ENCODE data around the gene ARHGAP18. TPM values are rescaled to one million over a fixed set of nuclear protein-coding genes. Genes with fewer than 3 reads are reported as not detected.

ARHGAP18 gene
- total RNA-seq, 1 experiment from 2014 or later: 2.4 TPM

- no peak overlapping the region for H2AK5ac ChIP-seq (ENCODE audit: insufficient read length, low read length)
- 100% methylated on average over 1 of the region's 7 CpGs for WGBS (ENCODE audit: extremely low coverage, insufficient read length, low lambda C conversion rate)
- no peak overlapping the region for H3K27ac Mint-ChIP-seq
Observed at GRCh38 chr6:129583866-129584265, 126.1 kb downstream of the ARHGAP18 start.

More at GRCh38 chr6:129583866-129584265, 126.1 kb downstream of the ARHGAP18 start:
- H2AFZ ChIP-seq (ENCODE audit: low read length): no peak overlapping the region
- H4K5ac ChIP-seq (ENCODE audit: insufficient read length, low read depth, low read length): no peak overlapping the region
- H3K14ac ChIP-seq (ENCODE audit: insufficient read depth, low read length): no peak overlapping the region
- no peaks in the 10 kb centered on the region for H3K79me1 ChIP-seq (ENCODE audit: insufficient read depth, low read depth, low read length, poor library complexity, severe bottlenecking)
- H2BK120ac ChIP-seq (ENCODE audit: low read depth, low read length, poor library complexity, severe bottlenecking): no peak overlapping the region
- no peak overlapping the region for H3T11ph ChIP-seq (ENCODE audit: low read length)
- Mint-ChIP-seq H3K36me3 (ENCODE audit: insufficient read depth in 1 of 3, low read depth in 3 of 3) (no peaks in the 10 kb centered on the region), H3K9me3 (no peaks in the 10 kb centered on the region), H3K4me1 (no peaks in the 10 kb centered on the region), H3K4me3 (no peak overlapping the region), H3K27me3 (ENCODE audit: low read depth) (no peaks in the 10 kb centered on the region)
- H3K18ac ChIP-seq (ENCODE audit: insufficient read length, low read depth, low read length): no peak overlapping the region
- no peaks in the 10 kb centered on the region for H3K9me3 ChIP-seq (ENCODE audit: control insufficient read depth, low read depth, low read length)
- H3K4me2 ChIP-seq (ENCODE audit: insufficient read depth, insufficient read length, low read length): no peak overlapping the region
- H2BK20ac ChIP-seq (ENCODE audit: low read depth, low read length, poor library complexity, severe bottlenecking): no peak overlapping the region
- no peaks in the 10 kb centered on the region for H4K20me1 ChIP-seq (ENCODE audit: control insufficient read depth, insufficient read depth, insufficient read length)
- no peak overlapping the region for H3K4ac ChIP-seq (ENCODE audit: low read depth, low read length)
- no peak for TF ChIP-seq CTCF (conservative IDR thresholded peaks at IDR 0.05)
- no peak overlapping the region for H4K8ac ChIP-seq (replicated peaks; ENCODE audit: insufficient read length, low read depth, low read length)
- no peak for DNase-seq
- H3K56ac ChIP-seq (ENCODE audit: insufficient read length, low read depth, low read length): no peak overlapping the region
- H3K23me2 ChIP-seq (ENCODE audit: insufficient read length, low read depth, low read length, poor library complexity, severe bottlenecking): no peaks in the 10 kb centered on the region
- no peaks in the 10 kb centered on the region for H3K27me3 ChIP-seq (ENCODE audit: insufficient read depth, low read length)
- H2BK12ac ChIP-seq (ENCODE audit: insufficient read length, low read depth, low read length): no peak overlapping the region
- no peak overlapping the region for H2BK5ac ChIP-seq (ENCODE audit: insufficient read length, low read length)
- no peaks in the 10 kb centered on the region for H3K4me1 ChIP-seq (ENCODE audit: insufficient read depth, low read length)
- H3K23ac ChIP-seq (ENCODE audit: insufficient read length, low read depth, low read length): no peak overlapping the region
- no peak overlapping the region for H3K27ac ChIP-seq (ENCODE audit: insufficient read length, low read depth, low read length)
- no peaks in the 10 kb centered on the region for H3K79me2 ChIP-seq (ENCODE audit: insufficient read depth, low read length)
- no peak overlapping the region for H2BK15ac ChIP-seq (ENCODE audit: low read depth, low read length)
- no peak overlapping the region for H3K9ac ChIP-seq (ENCODE audit: extremely low read depth, insufficient read length, low read length)
- no peak overlapping the region for H4K91ac ChIP-seq (ENCODE audit: insufficient read length, low read depth, low read length)
